IPS-18a (cell line): ENCODE measurements around the gene KMT2C.

Source experiments
- H3K27ac ChIP-seq: one replicate; pipeline ENCODE4 v1.5.1; 2013; ENCODE audit warnings: low read length
- H3K27me3 ChIP-seq: one replicate; pipeline ENCODE4 v1.6.1; 2013; ENCODE audit warnings: mild to moderate bottlenecking, low read length; ENCODE audit not compliant: control insufficient read depth, insufficient read depth
- H3K36me3 ChIP-seq: one replicate; pipeline ENCODE4 v1.6.1; 2013; ENCODE audit warnings: low read depth, low read length; ENCODE audit not compliant: control insufficient read depth
- H3K4me1 ChIP-seq: one replicate; pipeline ENCODE4 v1.6.1; 2013; ENCODE audit warnings: low read depth, low read length; ENCODE audit not compliant: control insufficient read depth
- H3K4me3 ChIP-seq: one replicate; pipeline ENCODE4 v1.5.1; 2013; ENCODE audit warnings: low read length
- H3K9ac ChIP-seq: one replicate; pipeline ENCODE4 v1.6.1; 2013; ENCODE audit warnings: mild to moderate bottlenecking, low read length, moderate library complexity
- H3K9me3 ChIP-seq: one replicate; pipeline ENCODE4 v1.6.1; 2013; ENCODE audit warnings: low read depth, low read length; ENCODE audit not compliant: control insufficient read depth

KMT2C gene

DNA sequence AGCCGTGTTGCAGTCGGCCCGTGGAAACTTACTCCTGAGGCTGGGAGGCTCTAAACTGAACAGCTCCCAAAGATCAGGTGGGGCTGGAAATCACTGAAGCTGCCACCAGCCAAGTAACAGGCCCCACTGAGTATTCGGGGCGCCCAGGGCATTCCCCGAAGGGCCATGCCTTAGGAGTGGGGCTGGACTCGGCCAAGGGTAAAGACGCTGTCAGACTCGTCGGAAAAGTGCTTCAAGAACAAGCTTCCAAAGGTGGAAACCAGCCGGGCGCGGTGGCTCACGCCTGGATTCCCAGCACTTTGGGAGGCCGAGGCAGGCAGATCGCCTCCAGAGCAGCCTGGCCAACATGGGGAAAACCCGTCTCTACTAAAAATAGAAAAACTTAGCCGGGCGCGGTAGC is 307.6 kb downstream of the KMT2C start:
- Histone ChIP-seq H3K9me3 (no peaks in the 10 kb centered on the region), H3K9ac (no peak overlapping the region), H3K4me1 (no peaks in the 10 kb centered on the region), H3K27me3 (no peaks in the 10 kb centered on the region), H3K4me3 (no peak overlapping the region), H3K27ac (no peak overlapping the region), H3K36me3 (peaks cover 13% of the 10 kb centered on the region)

- Histone ChIP-seq H3K9ac (no peak overlapping the region), H3K4me3 (no peak overlapping the region), H3K27ac (no peak overlapping the region), H3K4me1 (no peaks in the 10 kb centered on the region), H3K27me3 (no peaks in the 10 kb centered on the region), H3K9me3 (no peaks in the 10 kb centered on the region), H3K36me3 (peaks cover 19% of the 10 kb centered on the region)
Measured at GRCh38 chr7:152127229-152127628, 308.6 kb downstream of the KMT2C start.

- Histone ChIP-seq H3K4me3 (no peak overlapping the region), H3K27me3 (no peaks in the 10 kb centered on the region), H3K27ac (no peak overlapping the region), H3K36me3 (peaks cover 20% of the 10 kb centered on the region), H3K9me3 (no peaks in the 10 kb centered on the region), H3K4me1 (no peaks in the 10 kb centered on the region), H3K9ac (no peak overlapping the region)
Measured at GRCh38 chr7:152126741-152127140, 309.1 kb downstream of the KMT2C start.

DNA sequence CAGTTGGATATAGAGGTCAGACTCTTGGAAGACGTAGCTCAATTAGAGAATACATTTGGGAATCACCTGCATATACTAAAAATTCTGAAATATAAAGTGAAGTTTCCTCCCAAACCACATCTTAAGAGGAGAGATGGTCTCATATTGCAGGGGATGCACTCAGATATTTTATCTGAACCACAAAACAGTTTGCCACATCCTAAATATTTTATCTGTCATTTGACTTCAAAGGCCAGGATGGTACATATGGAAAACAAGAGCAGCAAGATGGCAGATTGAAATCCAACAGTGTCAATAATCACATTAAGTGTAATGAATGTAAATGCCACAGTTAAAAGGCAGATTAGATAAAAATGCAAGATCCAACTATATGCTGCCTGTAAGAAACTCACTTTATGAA is 313.3 kb downstream of the KMT2C start:
- Histone ChIP-seq H3K4me3 (no peak overlapping the region), H3K9me3 (no peaks in the 10 kb centered on the region), H3K27me3 (no peaks in the 10 kb centered on the region), H3K36me3 (peaks cover 53% of the 10 kb centered on the region), H3K9ac (no peak overlapping the region), H3K27ac (no peak overlapping the region), H3K4me1 (no peaks in the 10 kb centered on the region)

DNA sequence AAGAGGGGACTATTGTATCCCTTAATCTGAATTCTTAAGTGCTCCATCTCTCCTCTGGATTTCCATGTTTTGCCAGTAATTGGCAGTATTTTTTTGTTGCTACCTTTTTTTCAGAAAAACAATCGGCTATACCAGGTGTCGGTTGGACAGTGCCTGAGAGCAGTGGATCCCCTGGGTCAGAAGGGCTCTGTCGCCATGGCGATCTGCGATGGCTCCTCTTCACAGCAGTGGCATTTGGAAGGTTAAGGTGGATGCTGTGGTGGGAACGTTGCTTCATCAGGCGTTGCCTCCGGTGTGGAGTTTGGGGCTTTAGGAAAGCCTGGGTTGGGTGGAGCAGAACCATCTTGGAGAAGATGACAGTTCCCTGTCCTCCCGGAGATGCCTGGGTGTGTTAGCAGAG is 314.4 kb downstream of the KMT2C start:
- Histone ChIP-seq H3K27me3 (no peaks in the 10 kb centered on the region), H3K4me3 (no peak overlapping the region), H3K9ac (no peak overlapping the region), H3K36me3 (peaks cover 59% of the 10 kb centered on the region), H3K9me3 (no peaks in the 10 kb centered on the region), H3K4me1 (no peaks in the 10 kb centered on the region), H3K27ac (no peak overlapping the region)

GRCh38 chr7:152120776-152121175 is 315.0 kb downstream of the KMT2C start:
- Histone ChIP-seq H3K4me3 (no peak overlapping the region), H3K4me1 (no peaks in the 10 kb centered on the region), H3K9ac (no peak overlapping the region), H3K36me3 (peaks cover 59% of the 10 kb centered on the region), H3K27me3 (no peaks in the 10 kb centered on the region), H3K9me3 (no peaks in the 10 kb centered on the region), H3K27ac (no peak overlapping the region)

GRCh38 chr7:152120210-152120609 is 315.6 kb downstream of the KMT2C start:
- H3K36me3 ChIP-seq: peaks cover 59% of the 10 kb centered on the region

DNA sequence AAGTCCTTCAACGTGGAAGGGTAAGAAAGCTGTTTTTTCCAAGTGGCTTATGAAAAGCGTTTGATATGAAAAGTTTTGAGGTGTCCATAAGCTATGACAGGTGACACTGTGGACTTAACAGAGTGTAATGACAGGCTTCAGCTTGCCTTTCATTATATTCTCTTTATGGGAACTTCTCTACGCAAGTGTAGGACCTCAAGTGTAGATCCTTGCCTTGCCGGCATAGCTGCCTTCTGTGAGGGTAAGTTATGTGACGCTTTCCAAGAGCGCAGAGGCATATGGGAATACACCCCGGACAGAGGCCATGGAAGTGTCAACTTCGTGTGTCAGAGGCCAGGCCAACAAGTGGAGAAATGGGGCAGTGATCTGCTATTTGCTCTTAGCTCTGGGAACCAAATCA is 318.4 kb downstream of the KMT2C start:
- Histone ChIP-seq H3K4me3 (no peak overlapping the region), H3K9ac (no peak overlapping the region), H3K9me3 (no peaks in the 10 kb centered on the region), H3K27ac (no peak overlapping the region), H3K36me3 (peaks cover 45% of the 10 kb centered on the region), H3K27me3 (no peaks in the 10 kb centered on the region), H3K4me1 (no peaks in the 10 kb centered on the region)

More at GRCh38 chr7:152120210-152120609, 315.6 kb downstream of the KMT2C start:
- Histone ChIP-seq H3K4me1 (no peaks in the 10 kb centered on the region), H3K27ac (no peak overlapping the region), H3K27me3 (no peaks in the 10 kb centered on the region), H3K9ac (no peak overlapping the region), H3K9me3 (no peaks in the 10 kb centered on the region), H3K4me3 (no peak overlapping the region)

- Histone ChIP-seq H3K4me3 (no peak overlapping the region), H3K4me1 (no peaks in the 10 kb centered on the region), H3K9ac (no peak overlapping the region), H3K9me3 (no peaks in the 10 kb centered on the region), H3K27ac (no peak overlapping the region), H3K27me3 (no peaks in the 10 kb centered on the region), H3K36me3 (peaks cover 29% of the 10 kb centered on the region)
Measured at GRCh38 chr7:152115021-152115718, 320.6 kb downstream of the KMT2C start.

DNA sequence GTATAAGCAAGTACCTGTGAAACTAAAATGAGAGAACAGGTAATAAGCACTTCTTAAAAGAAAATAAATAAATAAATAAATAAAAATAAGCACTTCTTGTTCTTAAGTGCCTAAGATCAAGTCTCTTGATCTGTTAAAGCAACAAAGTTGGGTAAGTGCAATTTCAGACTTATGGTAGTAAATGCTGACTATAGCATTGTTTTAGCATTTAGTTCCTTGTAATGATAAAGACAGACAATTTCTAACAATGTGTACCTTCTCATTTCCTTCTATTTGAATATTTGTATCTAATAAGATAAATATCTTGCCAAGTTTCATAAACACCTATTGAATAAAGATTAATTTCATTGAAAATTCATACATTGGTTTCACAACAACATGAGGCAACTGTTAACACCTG is 323.0 kb downstream of the KMT2C start:
- Histone ChIP-seq H3K4me1 (no peaks in the 10 kb centered on the region), H3K36me3 (peaks cover 11% of the 10 kb centered on the region), H3K27me3 (no peaks in the 10 kb centered on the region)

GRCh38 chr7:152108359-152108758 is 327.4 kb downstream of the KMT2C start:
- Histone ChIP-seq H3K4me1 (no peaks in the 10 kb centered on the region), H3K9ac (no peak overlapping the region), H3K4me3 (no peak overlapping the region), H3K9me3 (no peaks in the 10 kb centered on the region), H3K36me3 (peaks cover 12% of the 10 kb centered on the region), H3K27me3 (no peaks in the 10 kb centered on the region), H3K27ac (no peak overlapping the region)

More for the DNA sequence above, 323.0 kb downstream of the KMT2C start:
- Histone ChIP-seq H3K27ac (no peak overlapping the region), H3K9me3 (no peaks in the 10 kb centered on the region), H3K9ac (no peak overlapping the region), H3K4me3 (no peak overlapping the region)

GRCh38 chr7:152107945-152108344 is 327.9 kb downstream of the KMT2C start:
- Histone ChIP-seq H3K27me3 (no peaks in the 10 kb centered on the region), H3K9me3 (no peaks in the 10 kb centered on the region), H3K4me3 (no peak overlapping the region), H3K9ac (no peak overlapping the region), H3K27ac (no peak overlapping the region), H3K36me3 (peaks cover 16% of the 10 kb centered on the region), H3K4me1 (no peaks in the 10 kb centered on the region)
